ENCODE results near the gene SLC11A1. TPM values are rescaled to one million over a fixed set of nuclear protein-coding genes. Genes with fewer than 3 reads are reported as not detected.

Gene SLC11A1
- total RNA-seq, 1 donor = 0.43 TPM

GRCh38 chr2:218438596-218438995, 56.5 kb downstream of the SLC11A1 start:
- DNase-seq (ENCODE audit: low read depth) = peak; percentile 80
- no peak overlapping the region for H3K4me3 ChIP-seq (ENCODE audit: low read depth, low read length)
- TF ChIP-seq, protein P1, sequence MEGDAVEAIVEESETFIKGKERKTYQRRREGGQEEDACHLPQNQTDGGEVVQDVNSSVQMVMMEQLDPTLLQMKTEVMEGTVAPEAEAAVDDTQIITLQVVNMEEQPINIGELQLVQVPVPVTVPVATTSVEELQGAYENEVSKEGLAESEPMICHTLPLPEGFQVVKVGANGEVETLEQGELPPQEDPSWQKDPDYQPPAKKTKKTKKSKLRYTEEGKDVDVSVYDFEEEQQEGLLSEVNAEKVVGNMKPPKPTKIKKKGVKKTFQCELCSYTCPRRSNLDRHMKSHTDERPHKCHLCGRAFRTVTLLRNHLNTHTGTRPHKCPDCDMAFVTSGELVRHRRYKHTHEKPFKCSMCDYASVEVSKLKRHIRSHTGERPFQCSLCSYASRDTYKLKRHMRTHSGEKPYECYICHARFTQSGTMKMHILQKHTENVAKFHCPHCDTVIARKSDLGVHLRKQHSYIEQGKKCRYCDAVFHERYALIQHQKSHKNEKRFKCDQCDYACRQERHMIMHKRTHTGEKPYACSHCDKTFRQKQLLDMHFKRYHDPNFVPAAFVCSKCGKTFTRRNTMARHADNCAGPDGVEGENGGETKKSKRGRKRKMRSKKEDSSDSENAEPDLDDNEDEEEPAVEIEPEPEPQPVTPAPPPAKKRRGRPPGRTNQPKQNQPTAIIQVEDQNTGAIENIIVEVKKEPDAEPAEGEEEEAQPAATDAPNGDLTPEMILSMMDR (IDR thresholded peaks at IDR 0.05; ENCODE audit: insufficient read depth, low read depth, low read length) = no peak

DNA sequence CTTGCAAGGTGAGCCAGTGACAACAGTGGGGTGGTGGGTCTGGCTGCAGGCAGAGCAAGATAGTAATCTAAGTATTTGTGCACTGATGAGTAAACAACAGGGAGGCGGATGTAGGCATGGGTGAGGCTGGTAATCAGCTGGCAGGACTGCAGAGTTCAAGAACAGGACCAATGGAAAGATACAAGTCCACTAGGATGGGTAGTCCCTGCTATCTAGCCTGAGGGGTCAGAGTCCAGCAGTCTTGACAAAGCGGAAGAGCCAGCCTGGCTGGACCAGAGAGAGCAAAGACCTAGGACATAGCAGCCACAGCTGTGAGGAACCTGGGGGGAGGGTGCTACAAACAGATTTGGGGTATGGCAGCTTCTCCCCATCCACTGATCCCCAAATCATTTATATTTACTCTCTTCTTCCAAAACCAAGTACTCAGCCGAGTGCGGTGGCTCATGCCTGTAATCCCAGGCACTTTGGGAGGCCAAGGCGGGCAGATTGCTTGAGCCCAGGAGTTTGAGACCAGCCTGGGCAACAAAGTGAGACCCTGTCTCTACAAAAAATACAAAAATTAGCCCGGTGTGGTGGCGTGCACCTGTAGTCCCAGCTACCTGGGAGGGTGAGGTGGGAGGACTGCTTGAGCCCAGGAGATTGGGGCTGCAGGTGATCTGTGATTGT, 62.8 kb downstream of the SLC11A1 start:
- no peak for DNase-seq (ENCODE audit: low read depth)
- H3K4me3 ChIP-seq (ENCODE audit: low read depth, low read length) = no peak overlapping the region
- TF ChIP-seq, protein P1 (IDR thresholded peaks at IDR 0.05; ENCODE audit: insufficient read depth, low read depth, low read length) = no peak

DNA sequence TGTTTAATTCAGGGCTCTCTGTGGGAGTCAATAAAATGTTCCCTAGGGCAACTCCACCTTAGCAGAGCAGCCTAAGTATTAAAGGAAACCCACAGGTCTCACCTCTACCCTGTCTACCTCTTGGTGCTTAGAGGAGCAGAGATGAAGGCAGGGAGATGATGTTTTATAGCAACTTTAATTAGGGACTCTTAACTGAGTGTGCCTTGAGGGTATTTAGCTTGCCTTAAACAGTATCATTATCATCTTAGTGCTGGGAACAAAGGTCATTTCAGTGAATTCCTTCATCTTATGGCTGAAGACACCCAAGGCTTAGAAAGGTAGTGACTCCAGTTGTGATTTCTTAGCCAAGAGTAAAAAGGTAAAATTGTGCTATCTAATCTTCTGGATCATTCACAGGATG, 63.5 kb downstream of the SLC11A1 start:
- TF ChIP-seq, protein P1 (IDR thresholded peaks at IDR 0.05; ENCODE audit: insufficient read depth, low read depth, low read length) = no peak
- DNase-seq (ENCODE audit: low read depth) = no peak
- H3K4me3 ChIP-seq (ENCODE audit: low read depth, low read length) = no peak overlapping the region

Small RNAs within 50 kb of the gene (small RNA-seq; reads per million reads assigned to genes)
- gene MIR26B = 1,894 reads per million, percentile 99 among the genes with 10 or more reads in this experiment
- not detected for gene MIR6810

Other genes starting within 250 kb of the SLC11A1 start
- not detected in 2 replicates for gene CXCR1, start 215.3 kb upstream of the SLC11A1 start, total RNA-seq
- 482 and 483 TPM in 2 replicates for gene ARPC2, start 165.1 kb upstream of the SLC11A1 start, total RNA-seq
- gene GPBAR1, start 121.3 kb upstream of the SLC11A1 start, total RNA-seq = under 0.01 TPM in 1 of 2 replicates, not detected in the other
- gene AAMP, start 112.1 kb upstream of the SLC11A1 start, total RNA-seq = 104 and 110 TPM in 2 replicates
- gene PNKD, start 111.8 kb upstream of the SLC11A1 start, total RNA-seq = 26.1 and 26.8 TPM in 2 replicates
- gene TMBIM1, start 89.8 kb upstream of the SLC11A1 start, total RNA-seq = 123 and 136 TPM in 2 replicates
- gene CATIP, start 25.4 kb upstream of the SLC11A1 start, total RNA-seq = 0.43 TPM in 1 of 2 replicates, not detected in the other
- 63.5 and 66.9 TPM in 2 replicates for gene CTDSP1, start 17.6 kb downstream of the SLC11A1 start, total RNA-seq
- gene VIL1, start 36.9 kb downstream of the SLC11A1 start, total RNA-seq = under 0.01 TPM in 1 of 2 replicates, not detected in the other
- gene USP37, start 186.1 kb downstream of the SLC11A1 start, total RNA-seq = 18.0 and 21.2 TPM in 2 replicates
- 69.6 and 86.8 TPM in 2 replicates for gene CNOT9, start 186.6 kb downstream of the SLC11A1 start, total RNA-seq
- gene PLCD4, start 225.6 kb downstream of the SLC11A1 start, total RNA-seq = 0.97 and 2.2 TPM in 2 replicates